NCI-H2171 (cell line): ENCODE data around the gene RAB27B.
A peak's percentile ranks its signal among the peaks of the same experiment; 100 is the strongest.
"Not testable (repeated sequence)": the region's sequence is repeated elsewhere in the genome, so short reads cannot be mapped to it uniquely, and the experiment has no call there.

Source experiments
- DNase-seq: peaks from one replicate; lab custom pipeline; 2025; lab: John Stamatoyannopoulos, UW

RAB27B gene

DNA sequence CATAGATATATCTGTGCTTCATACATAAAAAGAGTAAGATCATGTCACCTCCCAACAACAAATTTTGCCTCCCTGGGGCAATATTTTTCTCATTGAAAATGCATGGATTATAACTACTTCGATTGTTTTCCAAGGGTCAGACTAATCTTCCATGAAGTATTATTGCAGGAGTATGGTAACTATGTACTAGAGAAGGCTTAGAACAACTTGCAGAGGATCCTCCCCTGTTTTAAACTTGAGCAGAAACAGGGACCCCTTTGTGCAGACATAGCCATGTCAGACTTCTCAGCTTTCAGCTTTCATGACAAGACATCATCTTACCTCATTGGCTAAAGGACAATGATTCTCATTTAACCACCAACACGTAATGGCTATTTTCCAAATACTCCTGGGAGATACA, 13.2 kb upstream of the RAB27B start:
- DNase-seq: no peak

DNA sequence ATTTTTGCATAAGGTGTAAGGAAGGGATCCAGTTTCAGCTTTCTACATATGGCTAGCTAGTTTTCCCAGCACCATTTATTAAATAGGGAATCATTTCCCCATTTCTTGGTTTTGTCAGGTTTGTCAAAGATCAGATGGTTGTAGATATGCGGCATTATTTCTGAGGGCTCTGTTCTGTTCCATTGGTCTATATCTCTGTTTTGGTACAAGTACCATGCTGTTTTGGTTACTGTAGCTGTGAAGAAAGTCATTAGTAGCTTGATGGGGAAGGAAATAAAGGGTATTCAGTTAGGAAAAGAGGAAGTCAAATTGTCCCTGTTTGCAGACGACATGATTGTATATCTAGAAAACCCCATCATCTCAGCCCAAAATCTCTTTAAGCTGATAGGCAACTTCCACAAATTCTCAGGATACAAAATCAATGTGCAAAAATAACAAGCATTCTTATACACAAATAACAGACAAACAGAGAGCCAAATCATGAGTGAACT, 7.4 kb upstream of the RAB27B start:
- not testable (repeated sequence) for DNase-seq

DNA sequence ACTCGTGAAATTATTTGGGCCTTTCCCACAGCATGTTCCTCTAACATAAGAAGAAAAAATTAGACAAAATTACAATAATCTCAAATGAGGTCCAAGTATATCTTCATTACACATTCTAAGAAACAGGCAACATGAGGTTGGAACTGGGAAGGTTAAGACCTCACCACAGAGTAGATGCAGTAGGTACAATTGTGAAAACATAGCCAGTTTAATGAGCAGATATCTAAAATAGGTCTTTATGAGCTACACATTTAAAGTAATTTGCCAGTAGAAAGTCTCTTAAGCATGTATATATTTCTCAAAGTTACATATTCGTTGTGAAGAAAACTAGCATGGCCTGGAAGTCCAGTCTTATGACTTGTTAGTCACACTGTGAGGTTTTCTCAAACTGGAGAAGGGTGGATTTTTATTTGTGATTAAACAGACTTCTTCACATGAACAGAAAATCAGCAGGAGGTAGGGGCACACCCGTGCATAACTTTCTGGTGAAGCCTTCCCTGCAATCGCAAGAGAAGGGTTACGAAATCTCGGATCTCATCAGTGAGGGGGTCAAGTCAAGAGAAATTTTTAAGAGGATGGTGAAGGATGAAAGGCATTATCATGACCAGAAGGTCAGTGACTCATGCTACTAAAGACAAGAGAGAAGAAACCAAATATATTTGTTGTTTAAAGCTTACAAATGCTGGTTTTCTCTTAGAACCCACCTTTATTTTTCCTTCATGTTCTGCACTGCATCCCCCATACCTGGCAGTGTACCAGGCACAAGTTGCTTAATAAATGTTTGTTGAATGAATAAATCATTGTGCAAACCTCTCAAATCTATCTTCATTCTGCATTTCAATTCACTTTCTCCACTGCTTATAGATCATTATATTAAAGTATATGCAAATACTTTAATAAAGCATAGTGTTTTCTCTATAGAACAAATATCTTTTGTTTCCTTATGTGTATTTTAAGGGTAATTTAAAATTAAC, 5.1 kb upstream of the RAB27B start:
- no peak for DNase-seq

DNA sequence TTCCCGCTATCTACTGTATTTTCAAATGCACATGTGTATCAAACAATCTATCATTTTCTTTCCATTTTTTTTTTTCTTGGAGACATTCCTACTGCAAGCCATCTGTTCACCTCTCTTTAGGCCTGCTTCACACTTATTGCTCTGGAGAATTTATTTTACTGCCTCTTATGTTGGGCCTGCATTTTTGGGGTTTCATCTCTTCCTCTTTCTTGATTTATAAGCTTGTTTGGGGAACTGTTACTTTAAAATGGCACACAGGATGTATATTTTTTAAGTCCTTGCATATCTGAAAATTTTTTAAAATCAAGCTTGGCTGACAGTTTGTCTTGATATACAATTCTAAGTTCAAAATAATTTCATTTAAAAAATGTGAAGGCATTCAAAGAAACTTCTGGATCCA, 3.5 kb upstream of the RAB27B start:
- peak; percentile 24 for DNase-seq

DNA sequence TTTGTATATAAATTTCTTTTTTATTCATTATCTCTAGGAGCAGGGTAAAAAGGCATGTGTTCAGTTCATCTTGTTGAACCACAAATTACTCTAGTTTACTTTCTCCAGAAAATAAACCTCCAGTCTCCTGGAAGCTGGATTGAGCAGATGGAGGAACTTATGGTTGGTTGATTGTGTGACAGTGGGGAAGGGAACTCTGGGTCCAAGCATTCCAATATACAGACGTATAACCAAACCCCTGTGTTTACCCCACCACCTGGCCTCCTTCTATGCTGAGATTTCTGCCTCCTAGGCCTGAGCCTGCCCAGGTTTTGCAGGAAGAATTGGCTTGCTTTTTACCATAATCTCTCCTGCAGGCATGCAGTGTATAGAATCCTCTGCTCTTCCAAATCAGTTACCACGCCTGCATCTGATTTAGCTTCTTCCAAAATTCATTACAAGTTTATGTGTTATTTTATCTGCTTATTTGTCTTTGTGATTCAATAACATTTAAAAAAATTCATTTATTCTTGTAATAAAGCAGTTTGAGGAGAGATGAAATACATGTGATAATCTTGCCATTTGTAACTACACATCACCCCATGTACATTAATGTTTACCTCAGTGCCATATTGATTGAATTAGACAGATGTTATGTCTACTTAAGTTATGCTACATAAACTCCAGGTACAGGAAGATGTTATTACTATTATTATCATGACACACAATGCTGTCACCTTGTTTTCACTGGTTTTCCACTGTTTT, 2.5 kb upstream of the RAB27B start:
- DNase-seq: peak; percentile 62

DNA sequence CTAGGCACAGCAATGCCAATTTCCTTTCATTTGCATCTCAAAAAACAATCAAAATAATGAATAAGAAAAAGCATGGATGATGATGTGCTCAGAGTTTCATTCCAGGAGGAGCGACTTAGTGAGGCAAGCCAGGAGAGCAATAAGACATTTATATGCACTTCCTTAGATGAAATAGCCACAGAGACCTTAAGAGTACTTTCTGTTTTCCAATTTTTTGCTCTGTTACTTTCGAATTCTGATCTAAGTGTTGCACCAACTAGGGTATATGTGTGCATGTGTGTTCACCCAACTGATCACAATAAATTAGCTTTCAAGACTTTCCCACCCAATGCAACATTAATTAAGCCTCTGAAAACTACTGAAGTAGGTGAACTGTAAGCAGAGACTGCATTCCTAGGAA, 709 bp downstream of the RAB27B start:
- DNase-seq: no peak

DNA sequence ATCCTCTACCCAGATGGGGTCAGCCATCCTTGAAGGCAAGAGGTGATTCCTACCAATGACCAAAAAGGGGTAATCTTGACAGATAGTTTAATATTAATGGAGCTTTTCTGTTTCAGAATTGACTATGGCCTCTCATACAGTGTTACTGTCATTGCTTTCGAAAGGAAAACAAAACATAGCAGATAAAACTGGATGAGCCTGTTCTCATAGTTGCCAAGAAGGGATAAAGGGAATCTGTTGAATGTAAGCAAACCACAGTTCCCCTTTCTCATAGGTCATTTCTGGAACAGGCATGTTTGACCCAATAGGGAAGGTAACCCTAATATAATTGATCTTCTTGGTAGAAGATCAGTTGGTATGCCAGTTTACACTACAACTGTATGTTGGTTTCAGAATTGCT, 1.6 kb downstream of the RAB27B start:
- no peak for DNase-seq

DNA sequence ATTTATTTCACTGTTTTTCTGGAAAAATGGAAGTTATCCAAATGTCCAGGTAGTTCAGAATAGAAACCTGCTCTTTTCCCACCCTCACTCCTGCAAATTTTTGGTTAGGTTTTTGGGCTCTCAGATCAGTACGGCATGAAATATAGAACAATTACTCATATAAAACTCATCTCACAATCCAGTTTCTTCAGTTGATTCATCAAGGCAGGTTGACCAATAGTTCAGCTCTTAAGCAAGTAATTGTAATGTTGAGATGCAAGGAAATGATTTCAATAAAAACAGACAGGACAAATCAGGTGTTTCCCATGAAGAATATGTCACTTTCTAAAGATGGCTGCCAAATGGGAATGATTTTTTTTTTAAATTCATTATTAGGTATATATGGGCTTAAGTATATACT, 2.0 kb downstream of the RAB27B start:
- DNase-seq: no peak

DNA sequence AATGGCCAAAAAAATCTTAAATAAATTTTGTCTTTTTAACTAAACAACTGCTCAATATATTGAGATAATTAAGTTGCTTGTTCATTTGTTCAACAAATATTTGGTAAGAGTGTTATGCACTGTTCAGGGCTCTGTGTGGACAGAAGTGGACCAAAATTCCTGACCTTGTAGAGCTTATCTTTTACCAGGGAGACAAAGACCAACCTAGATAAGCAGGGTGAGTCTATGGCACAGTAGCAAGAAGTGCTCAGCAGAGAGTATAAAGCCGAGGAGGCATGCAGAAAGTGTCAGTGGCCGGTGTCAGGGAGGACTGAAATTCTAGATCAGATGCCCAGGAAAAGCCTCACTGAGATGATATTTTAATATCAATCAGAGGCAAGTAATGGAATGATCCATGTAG, 2.6 kb downstream of the RAB27B start:
- DNase-seq: no peak

DNA sequence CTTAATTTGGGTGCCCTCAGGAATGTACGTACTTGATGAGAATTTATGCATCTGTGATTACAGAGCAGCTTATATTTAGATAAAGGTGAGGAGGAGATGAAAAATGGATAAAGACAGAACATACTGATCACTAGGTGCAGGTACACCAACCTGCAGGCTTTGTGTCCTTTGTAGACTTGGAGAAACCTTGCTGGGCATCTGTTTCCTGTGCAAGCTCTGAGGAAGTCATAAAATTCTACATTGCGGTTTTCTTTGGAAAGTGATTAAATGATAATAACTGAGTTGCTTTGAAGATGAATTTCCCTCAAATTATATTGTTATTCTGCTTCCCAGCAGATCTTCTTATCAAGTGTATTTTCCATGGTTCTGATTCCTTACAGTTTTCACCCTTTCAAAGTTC, 7.7 kb downstream of the RAB27B start:
- no peak for DNase-seq

DNA sequence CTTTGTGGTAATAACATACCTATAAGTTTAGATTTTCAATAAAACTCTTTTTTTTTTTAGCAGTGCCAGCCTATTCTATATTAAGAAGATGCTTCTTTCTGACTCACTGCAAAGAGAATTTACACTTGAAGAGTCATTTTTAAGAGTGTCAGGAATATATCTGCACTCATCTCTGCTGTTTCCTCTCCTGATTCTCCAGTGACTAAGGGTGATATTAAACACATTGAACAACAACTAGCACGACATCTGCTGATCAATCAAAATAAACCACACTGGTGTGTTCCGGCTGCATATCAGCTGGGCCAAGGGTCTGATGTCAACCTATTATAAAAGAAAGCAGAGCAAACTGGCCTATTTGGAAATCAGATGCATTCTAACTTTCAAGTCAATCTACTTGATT, 15.0 kb downstream of the RAB27B start:
- no peak for DNase-seq

DNA sequence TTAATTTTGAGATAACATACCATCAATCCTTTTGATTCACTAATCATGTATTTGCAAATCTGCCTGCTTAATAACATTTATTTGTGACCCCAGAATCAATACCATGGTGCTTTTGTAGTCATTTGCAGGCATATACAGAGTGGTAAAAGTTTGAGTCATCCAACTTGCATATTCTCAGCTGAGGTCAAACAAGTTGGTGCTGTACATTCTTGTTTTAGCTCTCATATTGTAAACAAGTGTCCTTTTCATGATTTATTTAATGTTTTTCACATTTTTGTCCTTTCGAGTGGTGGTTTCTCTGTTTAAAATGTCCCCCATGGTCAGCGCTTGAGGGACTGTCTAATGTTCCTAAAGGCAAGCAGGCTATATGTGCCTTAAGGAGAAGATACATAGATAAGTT, 17.5 kb downstream of the RAB27B start:
- DNase-seq: no peak

DNA sequence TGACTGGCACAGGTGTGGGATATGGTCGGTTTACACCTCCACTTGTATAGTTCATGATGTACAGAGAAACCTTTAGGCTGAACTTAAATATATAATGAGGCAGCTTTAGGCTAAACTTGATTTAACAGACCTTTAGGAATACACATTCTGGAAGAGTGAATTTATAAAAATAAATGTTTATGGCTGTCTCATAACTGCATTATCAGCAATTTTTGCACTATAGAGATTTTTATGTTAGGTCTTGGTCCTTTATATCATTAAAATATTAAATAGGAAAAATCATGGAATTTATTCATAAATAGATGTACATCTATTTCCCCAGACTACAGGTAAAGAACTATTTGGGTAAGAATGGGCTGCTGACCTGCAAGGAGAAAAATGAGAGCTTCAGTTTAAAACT, 19.8 kb downstream of the RAB27B start:
- no peak for DNase-seq

DNA sequence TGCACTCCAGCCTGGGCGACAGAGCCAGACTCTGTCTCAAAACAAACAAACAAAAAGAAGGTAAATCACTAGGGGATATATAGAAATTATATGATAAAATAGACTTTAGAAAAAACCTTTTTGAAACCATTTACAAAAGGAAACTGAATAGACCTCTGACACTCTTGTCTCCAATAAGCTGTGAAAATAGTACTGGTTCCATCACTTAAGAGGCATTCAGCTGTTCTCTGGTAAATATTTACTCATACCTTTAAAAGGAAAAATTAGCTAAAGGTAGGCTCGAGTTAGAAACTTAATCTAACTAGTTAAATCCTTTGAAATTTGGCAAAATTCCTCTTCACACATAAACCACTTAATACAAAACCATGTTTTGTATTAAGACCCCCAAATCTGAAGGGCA, 21.4 kb downstream of the RAB27B start:
- no peak for DNase-seq

DNA sequence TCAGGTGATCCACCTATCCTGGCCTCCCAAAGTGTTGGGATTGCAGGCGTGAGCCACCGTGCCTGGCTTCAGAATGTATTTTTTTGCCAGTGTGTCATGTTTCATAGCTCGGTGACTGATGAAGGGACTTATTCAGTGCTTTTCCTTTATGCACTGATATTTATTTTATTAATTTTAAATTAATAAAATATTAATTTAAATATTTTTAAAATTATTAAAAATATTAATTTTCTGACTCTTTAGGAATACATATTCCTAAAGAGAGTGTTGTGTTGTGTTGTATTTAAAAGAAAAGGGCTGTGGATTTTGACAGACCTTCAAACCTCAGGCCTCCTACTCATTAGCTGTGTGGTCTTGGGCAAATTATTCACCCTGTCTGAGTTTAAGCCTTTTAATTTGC, 22.3 kb downstream of the RAB27B start:
- DNase-seq: no peak

DNA sequence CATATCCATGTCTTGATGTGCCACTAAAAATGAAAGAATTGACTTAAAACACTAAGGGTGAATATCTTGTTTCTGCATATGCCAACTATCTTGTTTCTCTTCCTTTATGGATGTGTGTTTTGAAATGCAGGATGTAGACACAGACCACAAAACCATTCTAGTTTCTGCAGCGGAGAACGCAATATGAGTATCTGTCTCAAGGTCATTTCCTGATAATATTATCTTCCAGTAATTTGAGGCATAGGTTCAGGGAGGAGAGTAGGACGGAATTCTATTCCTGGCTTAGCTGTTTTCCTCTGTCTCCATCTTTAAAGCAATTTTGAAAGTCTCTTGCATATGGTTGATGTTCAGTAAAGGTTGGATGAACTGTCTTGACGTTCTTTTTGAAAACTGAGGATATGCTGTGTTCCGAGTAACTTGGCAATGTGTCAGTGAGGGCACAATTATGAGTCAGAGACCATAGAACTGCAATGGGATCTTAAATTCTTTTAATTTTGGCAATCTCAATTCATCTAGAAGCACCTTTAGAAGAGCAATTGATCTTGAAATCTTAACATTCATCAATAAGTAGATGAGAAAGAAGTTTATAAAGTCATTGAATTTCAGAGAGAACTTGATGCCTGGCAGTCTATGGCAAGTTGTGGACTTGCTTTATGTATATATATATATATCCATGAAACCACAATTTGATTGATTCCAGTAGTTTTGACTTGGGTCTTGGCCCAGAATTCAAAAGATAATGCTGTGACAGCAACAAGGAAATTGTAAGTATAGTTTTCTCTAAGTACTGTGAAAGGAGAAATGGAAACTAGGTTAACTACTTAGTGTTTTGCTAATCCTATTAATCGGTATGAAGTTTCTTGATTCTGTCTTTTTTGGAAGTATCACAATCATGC, 24.8 kb downstream of the RAB27B start:
- no peak for DNase-seq

DNA sequence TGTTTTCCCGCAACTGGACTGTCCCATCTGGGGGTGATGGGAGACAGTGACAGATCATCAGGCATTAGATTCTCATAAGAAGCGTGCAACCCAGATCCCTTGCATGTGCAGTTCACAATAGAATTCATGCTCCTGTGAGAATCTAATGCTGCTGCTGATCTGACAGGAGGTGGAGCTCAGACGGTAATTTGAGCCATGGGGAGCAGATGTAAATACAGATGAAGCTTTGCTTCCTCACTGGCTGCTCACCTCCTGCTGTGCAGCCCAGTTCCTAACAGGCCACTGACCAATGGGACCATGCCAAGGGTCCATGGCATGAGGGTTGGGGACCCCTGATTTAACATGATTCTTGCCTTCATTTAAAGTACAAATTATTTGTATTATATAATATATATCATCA, 26.8 kb downstream of the RAB27B start:
- DNase-seq: not testable (repeated sequence)

DNA sequence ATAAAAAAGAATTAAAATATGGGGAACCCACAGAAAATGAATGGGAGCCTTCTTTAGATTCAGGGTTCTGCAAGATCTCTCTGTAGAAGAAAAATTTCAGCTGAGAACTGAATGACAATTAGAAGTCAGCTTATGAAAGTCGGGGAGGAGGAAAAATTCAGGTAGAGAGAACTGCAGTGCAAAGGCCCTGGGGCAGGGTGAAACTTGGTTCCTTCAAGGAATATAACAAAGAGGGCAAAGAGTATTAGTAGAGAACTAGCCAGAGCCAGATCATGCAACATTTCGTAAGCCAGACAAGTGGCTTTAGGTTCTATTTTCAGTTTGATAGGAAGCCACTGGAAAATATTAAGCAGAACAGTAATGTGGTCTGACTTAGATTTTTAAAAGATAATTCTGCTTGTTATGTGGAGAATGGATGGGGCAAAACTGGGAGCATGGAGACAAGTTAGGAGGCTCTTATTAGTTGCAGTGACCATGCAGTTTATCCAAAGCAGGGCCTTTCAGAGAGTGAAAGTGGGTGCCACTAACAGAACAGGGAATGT, 27.9 kb downstream of the RAB27B start:
- DNase-seq: no peak

DNA sequence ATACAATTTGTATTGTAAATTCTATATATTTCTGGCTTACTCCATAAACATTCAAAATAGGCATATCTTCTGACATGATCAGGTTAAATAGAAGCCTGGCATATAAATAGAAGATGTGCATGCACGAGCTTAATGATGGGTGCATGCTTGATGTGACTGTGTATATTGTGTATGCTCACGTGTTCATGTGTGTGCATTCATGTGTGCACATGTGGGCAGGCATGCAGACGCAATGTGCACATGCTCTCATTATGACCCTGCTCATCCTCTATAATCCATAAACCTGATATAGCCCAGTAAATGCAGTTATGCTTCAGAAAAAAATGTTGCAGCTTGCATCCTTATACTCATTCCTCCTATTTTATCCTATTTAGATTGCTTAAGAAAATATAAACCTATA, 29.2 kb downstream of the RAB27B start:
- DNase-seq: no peak

DNA sequence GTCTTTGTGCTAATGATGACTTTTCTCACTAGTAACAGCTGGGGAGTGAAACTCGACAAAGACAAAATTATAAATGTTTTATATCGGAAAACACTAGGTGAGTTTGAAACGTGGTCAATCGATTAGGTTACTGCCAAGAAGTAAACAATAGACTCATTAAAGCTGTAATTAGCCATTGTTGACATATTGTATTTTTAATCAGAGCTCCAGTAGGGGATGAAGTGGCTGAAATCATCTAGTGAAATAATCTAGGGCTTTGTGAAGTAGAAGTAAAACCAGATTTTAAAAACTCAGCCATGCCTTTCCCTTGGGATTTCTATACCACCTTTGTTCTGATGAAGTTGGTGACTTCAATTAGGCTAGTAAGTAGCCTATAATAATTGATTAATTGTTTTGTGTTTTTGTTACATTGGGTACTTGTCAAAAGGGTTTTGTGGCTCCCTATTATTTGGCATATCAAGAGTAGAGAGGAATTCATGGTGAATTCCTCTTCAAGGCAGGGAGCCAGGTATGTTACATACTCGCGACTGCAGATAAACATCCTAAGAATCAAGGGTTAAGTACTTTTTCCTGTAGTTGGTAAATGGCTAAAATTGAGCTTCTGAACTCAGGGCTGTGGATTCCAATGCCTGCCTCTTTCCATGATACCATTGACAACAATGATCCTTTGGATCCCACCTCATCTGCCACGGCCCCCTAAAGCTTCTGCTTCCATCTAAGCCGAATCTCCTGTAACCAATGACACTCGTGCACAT, 31.6 kb downstream of the RAB27B start:
- DNase-seq: no peak

DNA sequence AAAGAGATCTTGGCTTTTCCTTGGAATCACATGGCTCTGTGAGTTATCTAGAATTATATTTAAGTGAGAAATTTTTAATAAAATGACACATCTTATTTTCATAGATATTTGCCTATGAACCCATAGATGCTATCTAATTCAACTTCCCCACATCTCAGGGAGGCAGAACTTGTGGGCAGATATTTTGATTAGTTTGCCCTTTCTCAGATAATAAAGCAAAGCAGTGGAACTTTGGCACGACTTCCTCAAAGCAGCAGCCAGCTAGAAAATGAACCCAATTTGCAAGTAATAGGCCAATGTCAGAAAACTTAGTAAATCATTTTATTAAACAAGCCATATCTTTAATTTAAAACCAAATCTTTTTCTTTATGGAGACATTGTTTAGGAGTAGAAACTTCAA, 32.7 kb downstream of the RAB27B start:
- DNase-seq: no peak
